Neural cell (in vitro differentiated cells): ENCODE measurements around the gene RIMS4. TPM values are rescaled to one million over a fixed set of nuclear protein-coding genes. Genes with fewer than 3 reads are reported as not detected.

Source experiments
- H2AFZ ChIP-seq: fragments of 200-600, 300-800 bp; sonication (generic), shearing (Covaris generic); 2 replicates; pipeline ENCODE4 v1.6.0; 2014; ENCODE audit warnings: low read depth, mild to moderate bottlenecking, antibody characterized with exemption, low read length, moderate library complexity
- H3F3A ChIP-seq: fragments of 200-600 bp; shearing (Covaris generic); 2 replicates; pipeline ENCODE4 v1.6.1; 2016; ENCODE audit warnings: mild to moderate bottlenecking, moderate library complexity, mixed read lengths, antibody characterized with exemption, low read length; ENCODE audit not compliant: insufficient read depth, poor library complexity, severe bottlenecking
- H3K27ac ChIP-seq: fragments of 200-600, 300-800 bp; sonication (generic), shearing (Covaris generic); 2 replicates; pipeline ENCODE4 v1.5.1; 2014; ENCODE audit warnings: mild to moderate bottlenecking, low read length, moderate library complexity
- H3K27me3 ChIP-seq: fragments of 300-800, 200-600 bp; sonication (generic), shearing (Covaris generic); 2 replicates; pipeline ENCODE4 v1.6.0; 2014; ENCODE audit warnings: mild to moderate bottlenecking, low read depth, low read length, moderate library complexity; ENCODE audit not compliant: insufficient read depth
- H3K36me3 ChIP-seq: fragments of 300-800, 200-600 bp; sonication (generic), shearing (Covaris generic); 2 replicates; pipeline ENCODE4 v1.5.1; 2014; ENCODE audit warnings: mild to moderate bottlenecking, antibody characterized with exemption, low read length, moderate library complexity; ENCODE audit not compliant: insufficient read depth
- H3K4me2 ChIP-seq: fragments of 300-800, 200-600 bp; sonication (generic), shearing (Covaris generic); 2 replicates; pipeline ENCODE4 v1.6.0; 2014; ENCODE audit warnings: mild to moderate bottlenecking, low read length
- H3K4me3 ChIP-seq: fragments of 300-800, 200-600 bp; sonication (generic), shearing (Covaris generic); 2 replicates; pipeline ENCODE4 v1.5.1; 2014; ENCODE audit warnings: mild to moderate bottlenecking, low read length, moderate library complexity
- H3K79me2 ChIP-seq: fragments of 200-600 bp; shearing (Covaris generic); replicated peaks from 2 replicates; pipeline ENCODE4 v1.6.0; 2014; ENCODE audit warnings: mild to moderate bottlenecking, low read length, moderate library complexity; ENCODE audit not compliant: insufficient read depth
- H3K9ac ChIP-seq: fragments of 300-800, 200-600 bp; sonication (generic), shearing (Covaris generic); 2 replicates; pipeline ENCODE4 v1.6.1; 2016; ENCODE audit warnings: mild to moderate bottlenecking, low read length, mixed read lengths
- H3K9me2 ChIP-seq: fragments of 200-600 bp; shearing (Covaris generic); 2 replicates; pipeline ENCODE4 v1.6.1; 2016; ENCODE audit warnings: mild to moderate bottlenecking, low read length, mixed read lengths; ENCODE audit not compliant: insufficient read depth
- H3K9me3 ChIP-seq: fragments of 200-600, 300-800 bp; sonication (generic), shearing (Covaris generic); 2 replicates; pipeline ENCODE4 v1.6.1; 2016; ENCODE audit warnings: mild to moderate bottlenecking, mixed run types, low read length, moderate library complexity, mixed read lengths
- H4K20me1 ChIP-seq: fragments of 200-600 bp; shearing (Covaris generic); 2 replicates; pipeline ENCODE4 v1.6.1; 2016; ENCODE audit warnings: mild to moderate bottlenecking, mixed run types; ENCODE audit not compliant: insufficient read depth
- EZH2 ChIP-seq: fragments of 200-600, 300-800 bp; shearing (Covaris generic), sonication (generic); IDR thresholded peaks from 2 replicates; pipeline ENCODE4 v1.6.1; 2014; ENCODE audit warnings: antibody characterized with exemption, low read length, borderline replicate concordance, mild to moderate bottlenecking; ENCODE audit not compliant: insufficient read depth, poor library complexity, severe bottlenecking
- MXI1 ChIP-seq: fragments of 450-650 bp; conservative IDR thresholded peaks from 2 replicates; pipeline ENCODE4 v1.6.1; 2014; ENCODE audit warnings: antibody characterized with exemption, mild to moderate bottlenecking; ENCODE audit not compliant: poor library complexity, severe bottlenecking
- POLR2AphosphoS5 ChIP-seq: IDR thresholded peaks from 2 replicates; pipeline ENCODE4 v1.6.1; 2012
- SMC3 ChIP-seq: fragments of 450-650 bp; conservative IDR thresholded peaks from 2 replicates; pipeline ENCODE4 v1.6.1; 2014; ENCODE audit warnings: antibody characterized with exemption, mild to moderate bottlenecking, moderate library complexity; ENCODE audit not compliant: poor library complexity
- TAF1 ChIP-seq: IDR thresholded peaks from 2 replicates; pipeline ENCODE4 v1.6.1; 2012; ENCODE audit warnings: low read depth
- polyA plus RNA-seq: library from polyadenylated mRNA; depleted of rRNA; stranded (reverse); fragments of >200 nt; gene quantifications from 2 replicates; pipeline ENCODE4 v1.2.3, GENCODE V29; 2014
- TF ChIP-seq, protein P1 (sequence below): IDR thresholded peaks from 2 replicates; pipeline ENCODE4 v1.6.1; 2012; ENCODE audit warnings: borderline replicate concordance
- TF ChIP-seq, protein P2 (sequence below): fragments of 450-650 bp; IDR thresholded peaks from 2 replicates; pipeline ENCODE4 v1.5.1; 2014; ENCODE audit warnings: antibody characterized with exemption, mild to moderate bottlenecking, moderate library complexity; ENCODE audit not compliant: poor library complexity, severe bottlenecking

RIMS4 gene
- polyA plus RNA-seq, 1 donor from 2014 or later = 40.6 TPM

DNA sequence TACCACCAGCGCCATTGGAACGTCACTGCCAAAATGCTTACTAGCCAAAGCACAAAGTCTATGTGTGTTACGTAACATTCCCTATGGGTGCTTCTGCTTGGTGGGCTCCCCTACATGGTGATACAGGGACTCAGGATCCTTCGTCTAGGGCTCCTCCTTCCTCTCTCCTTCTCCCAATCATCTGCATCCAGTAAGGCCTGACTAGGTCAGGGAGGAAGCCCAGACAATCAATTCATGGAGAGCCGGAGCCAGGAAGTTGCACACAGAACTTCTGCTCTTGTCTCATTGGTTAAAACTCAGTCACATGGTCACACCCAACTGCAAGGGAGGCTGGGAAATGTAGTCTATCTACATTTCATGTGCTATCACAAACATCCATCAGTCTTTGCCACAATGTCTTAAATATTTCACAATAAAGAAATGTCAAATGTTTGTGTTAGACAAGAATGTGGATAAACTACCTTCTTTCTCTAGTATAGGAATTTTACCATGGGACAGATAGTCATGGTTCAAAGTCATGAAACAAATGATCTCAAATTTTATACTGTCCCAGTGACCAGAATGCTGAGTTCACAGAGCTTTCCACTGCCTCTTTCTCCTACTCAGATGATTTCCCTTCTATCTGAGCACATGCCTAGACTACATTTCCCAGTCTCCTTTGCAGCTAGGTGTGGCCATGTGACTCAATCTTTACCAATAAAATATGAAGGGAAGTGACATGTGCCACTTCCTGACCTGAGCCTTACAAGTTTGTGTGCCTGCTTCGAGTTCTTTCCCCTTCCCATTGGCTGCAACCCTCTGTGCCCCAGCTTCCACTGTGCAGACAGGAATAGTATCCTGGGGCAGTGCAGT, 74.0 kb downstream of the RIMS4 start:
- TF ChIP-seq POLR2AphosphoS5 (no peak), SMC3 (no peak), MXI1 (no peak), EZH2 (no peak), TAF1 (no peak)
- TF ChIP-seq, protein P1, sequence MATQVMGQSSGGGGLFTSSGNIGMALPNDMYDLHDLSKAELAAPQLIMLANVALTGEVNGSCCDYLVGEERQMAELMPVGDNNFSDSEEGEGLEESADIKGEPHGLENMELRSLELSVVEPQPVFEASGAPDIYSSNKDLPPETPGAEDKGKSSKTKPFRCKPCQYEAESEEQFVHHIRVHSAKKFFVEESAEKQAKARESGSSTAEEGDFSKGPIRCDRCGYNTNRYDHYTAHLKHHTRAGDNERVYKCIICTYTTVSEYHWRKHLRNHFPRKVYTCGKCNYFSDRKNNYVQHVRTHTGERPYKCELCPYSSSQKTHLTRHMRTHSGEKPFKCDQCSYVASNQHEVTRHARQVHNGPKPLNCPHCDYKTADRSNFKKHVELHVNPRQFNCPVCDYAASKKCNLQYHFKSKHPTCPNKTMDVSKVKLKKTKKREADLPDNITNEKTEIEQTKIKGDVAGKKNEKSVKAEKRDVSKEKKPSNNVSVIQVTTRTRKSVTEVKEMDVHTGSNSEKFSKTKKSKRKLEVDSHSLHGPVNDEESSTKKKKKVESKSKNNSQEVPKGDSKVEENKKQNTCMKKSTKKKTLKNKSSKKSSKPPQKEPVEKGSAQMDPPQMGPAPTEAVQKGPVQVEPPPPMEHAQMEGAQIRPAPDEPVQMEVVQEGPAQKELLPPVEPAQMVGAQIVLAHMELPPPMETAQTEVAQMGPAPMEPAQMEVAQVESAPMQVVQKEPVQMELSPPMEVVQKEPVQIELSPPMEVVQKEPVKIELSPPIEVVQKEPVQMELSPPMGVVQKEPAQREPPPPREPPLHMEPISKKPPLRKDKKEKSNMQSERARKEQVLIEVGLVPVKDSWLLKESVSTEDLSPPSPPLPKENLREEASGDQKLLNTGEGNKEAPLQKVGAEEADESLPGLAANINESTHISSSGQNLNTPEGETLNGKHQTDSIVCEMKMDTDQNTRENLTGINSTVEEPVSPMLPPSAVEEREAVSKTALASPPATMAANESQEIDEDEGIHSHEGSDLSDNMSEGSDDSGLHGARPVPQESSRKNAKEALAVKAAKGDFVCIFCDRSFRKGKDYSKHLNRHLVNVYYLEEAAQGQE = no peak
- TF ChIP-seq, protein P2, sequence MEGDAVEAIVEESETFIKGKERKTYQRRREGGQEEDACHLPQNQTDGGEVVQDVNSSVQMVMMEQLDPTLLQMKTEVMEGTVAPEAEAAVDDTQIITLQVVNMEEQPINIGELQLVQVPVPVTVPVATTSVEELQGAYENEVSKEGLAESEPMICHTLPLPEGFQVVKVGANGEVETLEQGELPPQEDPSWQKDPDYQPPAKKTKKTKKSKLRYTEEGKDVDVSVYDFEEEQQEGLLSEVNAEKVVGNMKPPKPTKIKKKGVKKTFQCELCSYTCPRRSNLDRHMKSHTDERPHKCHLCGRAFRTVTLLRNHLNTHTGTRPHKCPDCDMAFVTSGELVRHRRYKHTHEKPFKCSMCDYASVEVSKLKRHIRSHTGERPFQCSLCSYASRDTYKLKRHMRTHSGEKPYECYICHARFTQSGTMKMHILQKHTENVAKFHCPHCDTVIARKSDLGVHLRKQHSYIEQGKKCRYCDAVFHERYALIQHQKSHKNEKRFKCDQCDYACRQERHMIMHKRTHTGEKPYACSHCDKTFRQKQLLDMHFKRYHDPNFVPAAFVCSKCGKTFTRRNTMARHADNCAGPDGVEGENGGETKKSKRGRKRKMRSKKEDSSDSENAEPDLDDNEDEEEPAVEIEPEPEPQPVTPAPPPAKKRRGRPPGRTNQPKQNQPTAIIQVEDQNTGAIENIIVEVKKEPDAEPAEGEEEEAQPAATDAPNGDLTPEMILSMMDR = no peak
- no peaks in the 10 kb centered on the region for H3K79me2 ChIP-seq
- H3K4me2 ChIP-seq = no peak overlapping the region
- no peak overlapping the region for H3K4me3 ChIP-seq
- no peak overlapping the region for H2AFZ ChIP-seq
- H3K27me3 ChIP-seq = no peaks in the 10 kb centered on the region
- no peak overlapping the region for H3K27ac ChIP-seq
- H3K9me3 ChIP-seq = no peaks in the 10 kb centered on the region
- no peaks in the 10 kb centered on the region for H3F3A ChIP-seq
- H3K9me2 ChIP-seq = no peaks in the 10 kb centered on the region
- H3K36me3 ChIP-seq = no peaks in the 10 kb centered on the region
- H3K9ac ChIP-seq = no peak overlapping the region
- H4K20me1 ChIP-seq = no peaks in the 10 kb centered on the region

DNA sequence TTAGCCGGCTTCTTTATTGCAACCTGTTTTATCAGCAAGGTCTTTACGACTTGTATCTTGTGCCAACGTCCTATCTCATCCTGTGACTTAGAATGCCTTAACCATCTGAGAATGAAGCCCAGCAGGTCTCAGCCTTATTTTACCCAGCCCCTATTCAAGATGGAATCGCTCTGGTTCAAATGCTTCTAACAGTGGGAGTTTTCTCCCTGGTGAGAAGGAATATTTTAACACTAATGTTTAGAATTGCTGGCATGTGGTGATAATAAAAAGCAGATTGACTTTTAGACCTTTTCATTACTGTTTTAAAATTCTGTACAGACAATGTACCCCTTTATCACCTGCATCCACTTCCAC, 74.6 kb downstream of the RIMS4 start:
- no peak overlapping the region for H3K9ac ChIP-seq
- H3K79me2 ChIP-seq = no peaks in the 10 kb centered on the region
- no peak overlapping the region for H3K27ac ChIP-seq
- H3K9me3 ChIP-seq = no peaks in the 10 kb centered on the region
- H3K4me3 ChIP-seq = no peak overlapping the region
- H3K36me3 ChIP-seq = no peaks in the 10 kb centered on the region
- TF ChIP-seq SMC3 (no peak), EZH2 (no peak), POLR2AphosphoS5 (no peak)
- TF ChIP-seq, protein P1 = no peak
- TF ChIP-seq, protein P2 = no peak
- H3K4me2 ChIP-seq = no peak overlapping the region
- H3K9me2 ChIP-seq = no peaks in the 10 kb centered on the region
- H3K27me3 ChIP-seq = no peaks in the 10 kb centered on the region
- H2AFZ ChIP-seq = no peak overlapping the region
- H3F3A ChIP-seq = no peaks in the 10 kb centered on the region
- no peaks in the 10 kb centered on the region for H4K20me1 ChIP-seq
